ENCODE results near the gene OXTR. TPM values are rescaled to one million over a fixed set of nuclear protein-coding genes. Genes with fewer than 3 reads are reported as not detected.

The OXTR gene
- 0.94 TPM for total RNA-seq

DNA sequence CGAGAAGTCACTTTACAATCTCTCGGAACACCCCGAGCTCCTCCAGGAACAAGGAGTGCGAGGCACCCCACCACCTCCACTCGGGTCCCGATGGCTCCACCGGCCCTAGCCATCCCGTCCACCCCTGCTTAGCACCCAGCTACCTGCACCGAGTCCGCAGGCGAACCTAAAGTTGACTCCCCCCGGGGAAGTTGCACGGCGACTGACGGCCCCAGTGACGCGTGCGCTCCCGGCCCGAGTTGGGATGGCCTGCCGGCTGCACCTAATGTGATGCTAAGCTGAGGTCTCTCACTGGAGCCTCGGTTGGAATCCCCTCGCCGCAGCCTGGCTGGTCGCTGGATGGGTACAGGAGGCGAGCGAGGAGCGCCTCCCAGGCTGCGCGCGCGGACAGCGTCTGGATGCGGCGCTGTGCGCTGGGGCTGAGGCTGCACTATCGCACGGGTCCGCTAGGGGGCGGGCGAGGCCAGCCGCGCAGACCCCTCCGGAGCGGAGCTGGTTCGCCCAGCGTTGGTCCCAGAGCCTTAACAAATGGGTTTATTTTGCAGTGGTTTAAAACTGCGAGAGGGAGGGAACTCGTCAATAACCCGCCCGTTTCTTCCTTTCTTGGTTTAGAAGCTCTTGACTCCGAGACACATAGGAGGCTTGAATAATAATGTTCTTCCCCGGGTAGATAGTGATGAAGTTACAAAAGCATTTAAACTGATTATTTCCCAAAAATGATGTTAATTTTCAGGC, at the start of gene OXTR:
TSS of gene OXTR (minus strand) at position 526 of the 735 bp plus-strand sequence. CDS start 1,426 bp downstream, outside the sequence.
- peak; percentile 54 for DNase-seq

- DNase-seq, result no peak
Measured at GRCh38 chr3:8817486-8817885, 48.1 kb upstream of the OXTR start.

DNA sequence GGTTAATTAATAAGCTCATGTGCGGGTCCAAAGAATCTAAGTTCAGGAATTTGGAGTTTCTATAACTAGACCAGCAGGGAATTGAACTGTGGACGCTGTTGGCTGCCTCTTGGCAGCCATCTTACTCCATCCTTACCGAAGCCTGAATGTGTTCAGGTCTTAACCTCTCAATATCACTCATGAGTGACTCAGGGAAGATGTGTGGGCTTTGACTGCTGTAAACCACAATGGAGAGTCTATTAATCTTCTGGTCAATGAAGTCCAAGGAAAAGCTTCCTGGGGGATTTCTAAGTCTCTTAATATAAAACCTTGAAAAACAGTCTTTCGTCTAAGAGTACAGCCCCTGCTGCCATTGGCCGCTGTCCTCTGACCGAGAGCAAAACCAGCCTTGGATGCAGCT, 46.7 kb upstream of the OXTR start:
- no peak for DNase-seq

DNA sequence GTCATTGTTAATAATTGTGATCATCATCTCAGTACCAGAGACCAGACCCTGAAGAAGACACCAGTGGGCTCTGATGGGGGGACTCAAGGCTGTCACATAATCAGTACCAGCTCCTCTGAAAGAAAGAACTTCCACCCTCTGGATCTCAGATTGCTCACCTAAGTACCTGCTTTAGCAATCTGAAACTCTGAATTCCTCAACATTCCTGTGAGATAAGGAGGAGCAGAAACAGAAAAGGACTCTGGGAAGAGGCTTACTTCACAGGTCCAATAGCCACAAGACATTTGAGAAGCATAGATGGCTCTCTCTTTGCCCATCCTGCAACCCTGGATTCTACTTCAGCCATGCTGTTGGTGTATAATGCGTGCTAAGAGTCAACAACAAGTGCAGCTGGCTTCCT, 44.0 kb upstream of the OXTR start:
- no peak for DNase-seq

DNA sequence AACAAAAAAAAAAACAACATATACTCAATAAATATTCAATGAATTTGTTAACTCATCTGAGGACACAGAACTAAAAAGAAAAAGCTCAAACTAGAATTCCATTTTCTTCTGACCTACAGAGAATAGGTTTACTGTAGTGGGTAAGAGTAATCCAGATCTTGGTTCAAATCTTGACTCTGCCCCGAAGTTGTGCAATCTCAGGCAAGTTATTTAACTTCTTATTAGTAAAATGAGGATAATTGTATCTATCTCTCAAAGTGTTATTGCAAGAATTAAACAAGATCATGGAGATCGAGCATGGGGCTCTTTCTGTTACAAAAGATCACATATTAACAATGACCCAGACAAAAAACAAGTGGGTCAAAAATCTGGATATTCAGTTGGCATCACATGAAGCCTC, 41.1 kb upstream of the OXTR start:
- no peak for DNase-seq

- DNase-seq, result no peak
Measured at GRCh38 chr3:8805774-8806173, 36.4 kb upstream of the OXTR start.

DNA sequence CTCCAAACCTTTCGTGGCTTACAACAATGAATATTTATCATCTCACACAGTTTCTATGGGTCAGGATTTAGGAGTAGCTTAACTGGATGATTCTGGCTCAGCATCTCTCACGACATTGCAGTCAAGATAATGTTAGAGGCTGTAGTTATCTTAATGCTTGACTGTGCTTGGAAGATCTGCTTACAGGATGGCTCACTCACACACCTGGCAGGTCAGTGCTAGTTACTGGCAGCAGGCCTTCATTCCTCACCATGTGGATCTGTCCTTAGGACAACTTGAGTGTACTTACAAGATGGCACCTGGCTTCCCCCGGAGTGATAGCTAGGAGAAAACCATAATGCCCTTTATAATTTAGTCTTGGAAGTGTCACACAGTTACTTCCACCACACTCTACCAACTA, 32.8 kb upstream of the OXTR start:
- no peak for DNase-seq

GRCh38 chr3:8800016-8800415, 30.6 kb upstream of the OXTR start:
- DNase-seq, result no peak

DNA sequence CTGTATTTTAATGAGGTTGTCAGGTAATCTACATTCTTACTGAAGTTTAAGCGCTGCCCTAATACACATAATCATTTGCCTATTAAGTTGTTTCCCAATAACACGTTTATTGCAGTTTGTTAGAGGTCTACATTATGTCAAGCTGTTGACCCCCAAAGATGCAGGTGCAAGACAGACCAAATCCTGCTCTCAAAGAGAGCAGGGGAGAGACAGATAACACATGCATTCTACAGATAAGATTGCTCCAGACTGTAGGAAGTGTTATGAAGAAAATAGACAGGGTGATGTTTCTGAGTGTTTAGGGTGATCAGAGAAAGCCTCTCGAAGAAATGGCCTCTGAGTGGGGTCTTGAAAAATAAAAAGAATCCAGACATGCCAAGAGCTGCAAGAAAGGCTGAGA, 24.8 kb upstream of the OXTR start:
- no peak for DNase-seq

DNA sequence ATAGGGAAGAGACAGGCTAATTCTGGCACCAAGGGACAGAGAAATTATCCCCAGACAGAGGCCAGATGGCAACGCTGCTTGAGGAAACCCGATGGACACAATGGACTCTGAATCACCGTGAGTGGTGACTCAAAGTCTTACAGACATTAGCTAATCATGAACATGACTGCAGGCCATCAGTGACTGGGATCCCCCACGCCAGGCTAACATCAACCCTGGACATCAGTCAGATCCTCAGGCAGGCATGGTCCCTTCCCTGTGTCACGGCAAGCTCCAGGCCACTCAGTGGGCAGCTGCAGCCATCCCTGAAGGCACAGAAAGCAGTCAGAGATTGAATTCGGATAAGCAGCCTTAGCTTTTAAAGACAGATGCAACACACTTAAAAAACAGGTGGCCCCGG, 23.8 kb upstream of the OXTR start:
- no peak for DNase-seq

DNA sequence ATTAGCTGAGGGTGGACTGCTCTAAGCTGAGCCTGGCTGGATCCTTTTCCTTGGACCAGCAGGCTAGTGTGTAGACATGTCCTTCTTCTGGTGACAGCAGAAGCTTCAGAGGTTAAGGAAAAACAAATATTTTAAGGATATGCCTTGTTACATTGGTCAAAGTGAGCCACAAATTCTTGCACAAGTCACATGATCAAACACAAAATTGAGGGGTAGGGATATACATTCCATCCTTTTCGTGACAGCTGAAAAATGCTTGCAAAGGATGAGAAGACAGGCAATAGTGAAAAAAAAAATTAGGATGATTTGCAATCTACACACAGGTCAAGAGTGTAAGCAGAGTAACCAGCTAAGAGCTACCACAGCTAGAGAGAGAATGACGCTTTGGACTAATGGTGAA, 21.1 kb upstream of the OXTR start:
- DNase-seq, result no peak

DNA sequence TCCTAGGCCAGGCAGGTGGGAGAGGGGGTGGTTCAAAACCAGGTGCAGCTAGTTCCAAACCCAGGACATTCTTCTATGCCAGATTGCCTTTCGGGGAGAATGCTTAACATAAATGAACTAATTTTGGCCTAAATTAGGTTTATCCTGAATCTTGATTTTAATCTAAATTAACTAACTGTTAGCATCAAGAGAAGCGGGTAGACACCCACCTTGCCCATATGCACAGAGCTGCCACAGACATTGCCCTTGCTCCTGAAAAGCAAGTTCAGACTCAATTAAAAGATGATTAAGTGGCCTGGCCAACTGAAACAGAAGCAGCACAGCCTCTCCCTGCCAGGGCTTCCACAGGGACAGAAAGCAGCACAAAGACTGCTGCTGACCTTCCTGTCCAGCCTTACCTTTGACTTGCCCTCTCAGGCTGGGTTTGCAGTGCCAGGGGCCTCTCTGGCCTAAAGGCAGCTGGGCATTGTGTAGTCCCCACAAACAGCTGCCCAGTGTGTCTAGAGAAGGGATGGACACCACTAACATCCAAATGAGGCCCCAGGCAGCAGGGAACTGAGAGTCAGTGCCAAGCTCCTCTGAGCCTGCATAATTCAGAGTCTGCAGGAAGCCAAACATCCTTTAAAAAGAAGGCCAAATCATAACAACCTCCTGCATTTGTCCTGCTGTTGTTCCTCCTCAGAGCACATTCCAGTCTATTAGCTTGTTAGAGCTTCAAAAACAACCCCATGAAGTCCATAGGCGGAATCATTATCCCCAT, 15.4 kb upstream of the OXTR start:
- no peak for DNase-seq

DNA sequence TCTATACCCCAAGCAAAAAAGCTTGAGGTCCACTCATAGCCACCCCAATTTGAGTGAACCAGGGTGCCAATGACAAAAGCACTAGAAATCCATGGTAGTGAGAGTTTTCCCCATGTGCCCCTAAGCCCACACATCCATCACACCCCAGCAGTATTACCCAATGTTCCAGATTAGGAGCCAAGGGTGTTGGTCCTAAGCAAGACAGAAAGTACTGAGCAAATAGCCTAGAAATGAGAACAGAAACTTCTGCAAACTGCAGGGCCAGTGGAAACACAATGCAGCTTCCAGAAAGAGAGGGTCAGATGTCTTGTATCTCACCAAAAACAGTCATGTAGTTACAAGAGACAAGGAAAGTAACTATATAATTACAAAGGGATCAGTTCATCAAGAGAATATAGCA, 10.9 kb upstream of the OXTR start:
- no peak for DNase-seq

DNA sequence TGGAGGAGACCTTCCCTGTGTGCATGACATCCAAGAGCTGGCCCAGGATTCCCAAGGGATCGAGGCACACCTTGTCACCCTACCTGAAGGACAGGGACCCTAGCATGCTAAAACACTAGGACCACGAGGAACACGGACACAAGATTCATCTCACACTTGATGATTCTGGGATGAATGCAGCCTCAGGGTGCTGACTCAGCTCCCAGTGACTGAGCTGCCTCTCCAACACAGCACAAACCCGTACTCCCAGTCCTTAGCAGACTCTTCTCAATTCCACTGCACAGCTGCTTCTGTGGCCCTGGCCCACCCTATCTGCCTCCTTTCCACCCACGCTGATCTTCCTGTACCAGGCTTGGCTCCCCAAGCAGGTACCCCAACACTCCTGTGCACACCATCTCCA, 9.1 kb upstream of the OXTR start:
- DNase-seq, result no peak

- no peak for DNase-seq
Measured at GRCh38 chr3:8777978-8778267, 8.5 kb upstream of the OXTR start.

- DNase-seq, result no peak
Measured at GRCh38 chr3:8777201-8777977, 8.0 kb upstream of the OXTR start.

GRCh38 chr3:8776406-8776805, 7.0 kb upstream of the OXTR start:
- DNase-seq, result no peak

DNA sequence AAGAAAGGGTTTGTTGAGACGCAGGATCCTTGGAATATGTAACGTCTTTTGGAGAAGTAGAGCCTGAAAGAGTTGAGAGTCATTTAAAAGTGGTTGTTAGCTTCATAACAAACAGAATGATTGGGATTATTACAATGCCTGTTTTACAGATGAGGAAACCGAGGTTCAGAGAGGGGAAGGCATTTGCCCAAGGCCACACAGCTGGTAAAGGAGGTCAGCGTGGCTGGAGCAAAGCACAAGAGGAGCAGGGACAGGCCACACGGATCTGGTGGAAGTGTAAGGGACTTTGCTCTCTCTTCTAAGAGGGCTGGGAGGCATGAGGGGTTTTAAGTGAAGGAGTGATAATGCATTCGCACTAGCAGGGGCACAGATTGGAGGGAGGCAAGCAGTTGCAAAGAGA, 6.2 kb upstream of the OXTR start:
- DNase-seq, result no peak

DNA sequence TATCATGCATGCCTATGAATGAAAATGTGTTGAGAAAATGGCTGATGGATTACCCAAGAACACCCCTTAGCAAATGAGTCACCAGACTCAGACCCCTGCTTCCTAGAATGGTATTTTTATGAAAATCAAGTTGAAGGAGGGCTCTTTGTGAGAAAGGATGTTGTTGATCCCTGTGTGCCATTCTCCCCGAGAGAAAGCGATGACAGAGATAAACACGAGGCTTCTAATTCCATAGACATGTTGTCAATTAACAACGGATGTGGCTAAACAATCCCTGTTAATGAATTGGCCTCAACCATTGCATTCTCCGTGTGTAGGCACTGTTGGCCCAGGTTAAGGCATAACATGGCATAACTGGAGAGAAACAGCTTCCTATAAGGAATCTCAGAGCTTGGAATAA, 5.8 kb upstream of the OXTR start:
- DNase-seq, result no peak

GRCh38 chr3:8773941-8774542, 4.6 kb upstream of the OXTR start:
- DNase-seq, result no peak

DNA sequence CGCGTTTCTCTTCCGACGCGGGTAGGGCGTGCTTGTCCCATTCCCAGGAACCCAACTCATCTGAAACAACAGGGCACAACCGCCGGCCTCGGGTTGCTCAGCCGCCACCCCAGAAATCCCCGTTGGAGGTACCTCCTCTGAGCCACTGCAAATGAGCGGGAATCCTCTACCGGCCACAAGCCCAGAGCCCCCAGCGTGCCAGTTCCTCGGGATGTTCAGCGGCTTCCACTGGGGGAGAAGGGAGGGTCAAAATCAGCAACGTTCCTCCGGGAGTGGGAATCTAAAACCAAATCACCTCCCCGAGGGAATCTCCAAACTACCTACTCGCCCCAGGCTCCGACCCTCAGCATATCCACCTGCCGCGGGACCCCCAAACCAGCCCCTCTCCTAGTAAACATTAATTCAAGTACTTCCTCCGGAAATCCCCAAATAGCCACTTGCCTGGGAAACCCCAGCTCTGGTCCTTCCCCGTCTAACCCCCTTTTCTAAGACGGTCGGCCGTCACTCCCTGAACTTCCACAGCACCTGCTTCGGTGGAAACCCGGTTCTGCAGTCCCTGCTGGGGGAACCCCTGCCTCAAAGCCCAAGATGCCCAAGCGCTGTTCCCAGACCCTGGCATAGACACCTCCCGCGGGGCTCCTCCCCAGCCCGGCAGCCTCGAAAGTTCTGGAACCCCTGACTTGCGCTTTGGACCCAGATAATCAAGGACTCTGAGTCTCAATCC, 887 bp downstream of the OXTR start:
- no peak for DNase-seq

DNA sequence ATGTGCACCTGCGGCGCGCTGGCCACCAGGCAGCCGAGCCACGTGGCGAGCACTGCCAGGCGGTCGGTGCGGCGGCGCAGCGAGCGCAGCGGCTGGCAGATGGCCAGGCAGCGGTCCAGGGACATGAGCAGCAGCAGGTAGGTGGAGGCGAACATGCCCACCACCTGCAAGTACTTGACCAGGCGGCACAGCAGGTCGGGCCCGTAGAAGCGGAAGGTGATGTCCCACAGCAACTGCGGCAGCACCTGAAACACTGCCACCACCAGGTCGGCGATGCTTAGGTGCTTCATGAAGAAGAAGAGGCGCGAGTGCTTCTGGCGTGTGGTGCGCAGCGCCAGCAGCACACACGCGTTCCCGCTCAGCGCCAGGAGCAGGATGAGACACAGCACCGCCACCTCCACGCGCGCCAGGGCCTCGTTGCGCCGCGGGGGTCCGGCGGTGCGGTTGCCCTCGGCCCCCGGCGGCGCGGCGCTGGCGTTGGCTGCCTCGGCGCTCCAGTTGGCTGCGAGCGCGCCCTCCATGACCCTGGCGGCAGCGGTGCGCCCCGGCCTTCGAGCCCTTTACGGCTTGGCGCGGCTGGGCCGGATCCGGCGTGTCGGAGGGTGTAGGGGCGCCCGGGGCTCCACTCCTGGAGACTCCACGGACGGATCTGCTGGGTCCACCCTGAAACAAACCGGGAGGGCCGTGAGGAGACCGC, 1.6 kb downstream of the OXTR start:
- no peak for DNase-seq

Measured in occipital lobe (tissue), 2 donors.